ENCODE results near the gene AKR1C8.
"Not testable (repeated sequence)": the region's sequence is repeated elsewhere in the genome, so short reads cannot be mapped to it uniquely, and the experiment has no call there.

The AKR1C8 gene

GRCh38 chr10:5184987-5185775, at the start of gene AKR1C8:
TSS of gene AKR1C8 (minus strand) at chr10:5185150. CDS start at chr10:5185104, 46 bp downstream.
- Histone ChIP-seq H3K4me3 (ENCODE audit: low read length) (no peak within 1 kb of the TSS), H3K9me3 (ENCODE audit: control insufficient read depth, low read length) (no peaks in the 10 kb centered on the region), H3K4me1 (ENCODE audit: control insufficient read depth, insufficient read depth, low read length) (no peaks in the 10 kb centered on the region), H3K9ac (ENCODE audit: low read length) (no peak within 1 kb of the TSS), H3K36me3 (ENCODE audit: control insufficient read depth, insufficient read depth, low read length) (no peaks in the 10 kb centered on the region), H3K27me3 (ENCODE audit: control insufficient read depth, insufficient read depth, low read length) (no peaks in the 10 kb centered on the region)

DNA sequence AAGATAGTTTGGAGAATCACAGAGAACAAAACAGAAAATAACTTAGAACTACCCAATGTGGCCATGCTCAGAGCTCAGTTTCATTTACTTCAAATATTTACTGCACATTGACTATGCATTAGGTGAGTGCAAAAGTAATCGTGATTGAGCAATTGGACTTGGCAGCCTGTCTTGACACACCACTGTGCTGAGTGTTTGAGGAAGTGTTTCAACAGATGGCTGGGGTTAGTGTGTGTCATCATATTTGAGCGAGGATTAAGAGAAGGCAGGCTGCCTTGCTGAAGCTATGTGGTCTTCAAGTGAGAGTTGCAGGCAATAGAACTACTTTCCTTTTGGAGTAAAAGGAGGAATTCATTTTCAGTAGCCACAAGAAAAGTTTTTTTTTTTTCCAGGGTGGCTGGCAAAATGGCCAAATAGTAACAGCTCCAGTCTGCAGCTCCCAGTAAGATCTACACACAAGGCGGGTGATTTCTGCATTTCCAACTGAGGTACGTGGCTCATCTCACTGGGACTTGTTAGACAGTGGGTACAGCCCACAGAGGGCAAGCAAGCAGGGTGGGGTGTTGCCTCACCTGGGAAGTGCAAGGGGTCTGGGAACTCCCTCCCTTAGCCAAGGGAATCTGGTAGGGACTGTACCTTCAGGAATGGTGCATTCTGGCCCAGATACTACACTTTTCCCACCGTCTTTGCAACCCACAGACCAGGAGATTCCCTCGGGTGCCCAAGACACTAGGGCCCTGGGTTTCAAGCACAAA, 49.3 kb upstream of the AKR1C8 start:
- peaks cover 6% of the 10 kb centered on the region for H3K4me1 ChIP-seq (ENCODE audit: control insufficient read depth, insufficient read depth, low read length)

GRCh38 chr10:5233324-5233723, 48.4 kb upstream of the AKR1C8 start:
- Histone ChIP-seq H3K36me3 (ENCODE audit: control insufficient read depth, insufficient read depth, low read length) (no peaks in the 10 kb centered on the region), H3K9me3 (ENCODE audit: control insufficient read depth, low read length) (no peaks in the 10 kb centered on the region), H3K4me3 (ENCODE audit: low read length) (no peak overlapping the region), H3K9ac (ENCODE audit: low read length) (no peak overlapping the region), H3K4me1 (ENCODE audit: control insufficient read depth, insufficient read depth, low read length) (peaks cover 6% of the 10 kb centered on the region), H3K27me3 (ENCODE audit: control insufficient read depth, insufficient read depth, low read length) (no peaks in the 10 kb centered on the region)

More for the DNA sequence above, 49.3 kb upstream of the AKR1C8 start:
- Histone ChIP-seq H3K36me3 (ENCODE audit: control insufficient read depth, insufficient read depth, low read length) (no peaks in the 10 kb centered on the region), H3K4me3 (ENCODE audit: low read length) (no peak overlapping the region), H3K27me3 (ENCODE audit: control insufficient read depth, insufficient read depth, low read length) (no peaks in the 10 kb centered on the region), H3K9me3 (ENCODE audit: control insufficient read depth, low read length) (no peaks in the 10 kb centered on the region), H3K9ac (ENCODE audit: low read length) (no peak overlapping the region)

DNA sequence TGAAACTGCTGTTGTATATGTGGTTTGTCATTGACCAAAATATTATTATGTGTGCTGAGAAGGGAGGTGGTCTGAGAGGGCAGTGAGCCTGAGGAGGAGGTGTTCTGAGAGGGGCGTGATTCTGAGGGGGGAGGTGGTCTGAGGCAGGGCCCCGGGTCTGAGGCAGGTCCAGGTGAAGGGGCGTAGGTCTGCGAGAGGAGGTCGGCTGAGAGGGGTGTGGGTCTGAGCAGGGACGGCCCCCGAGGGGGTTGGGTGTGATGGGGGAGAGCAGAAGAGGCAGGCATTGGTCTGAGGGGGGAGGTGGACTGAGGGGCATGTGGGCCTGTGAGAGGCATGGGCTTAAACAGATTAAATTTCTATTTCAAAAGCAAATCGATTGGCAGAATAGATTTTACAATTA, 44.1 kb upstream of the AKR1C8 start:
- Histone ChIP-seq H3K27me3 (ENCODE audit: control insufficient read depth, insufficient read depth, low read length) (no peaks in the 10 kb centered on the region), H3K4me3 (ENCODE audit: low read length) (no peak overlapping the region), H3K9me3 (ENCODE audit: control insufficient read depth, low read length) (no peaks in the 10 kb centered on the region), H3K4me1 (ENCODE audit: control insufficient read depth, insufficient read depth, low read length) (no peaks in the 10 kb centered on the region), H3K9ac (ENCODE audit: low read length) (no peak overlapping the region), H3K36me3 (ENCODE audit: control insufficient read depth, insufficient read depth, low read length) (no peaks in the 10 kb centered on the region)

GRCh38 chr10:5222942-5223341, 38.0 kb upstream of the AKR1C8 start:
- H3K4me3 ChIP-seq (ENCODE audit: low read length); H3K9me3 ChIP-seq (ENCODE audit: control insufficient read depth, low read length); H3K27me3 ChIP-seq (ENCODE audit: control insufficient read depth, insufficient read depth, low read length); H3K4me1 ChIP-seq (ENCODE audit: control insufficient read depth, insufficient read depth, low read length); H3K36me3 ChIP-seq (ENCODE audit: control insufficient read depth, insufficient read depth, low read length); H3K9ac ChIP-seq (ENCODE audit: low read length): not testable (repeated sequence)

DNA sequence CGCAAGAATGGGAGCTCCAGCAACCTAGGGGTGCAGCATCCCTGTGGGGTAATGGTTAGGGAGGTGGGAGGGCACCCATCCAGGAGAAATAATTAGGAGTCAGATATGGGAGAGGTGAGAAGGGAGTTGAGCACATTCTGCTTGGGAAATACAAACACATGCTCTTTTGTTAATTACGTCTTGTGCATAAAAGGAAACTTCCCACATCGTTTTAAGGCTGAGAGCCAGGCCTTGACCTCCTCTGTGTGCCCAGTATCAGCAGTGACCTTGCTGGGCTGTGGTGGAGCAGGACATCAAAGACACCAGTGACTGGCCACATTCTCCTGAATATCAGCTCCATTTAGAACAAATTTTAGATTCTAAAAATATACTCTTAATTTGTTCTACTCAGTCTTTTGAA, 34.3 kb upstream of the AKR1C8 start:
- Histone ChIP-seq H3K9ac (ENCODE audit: low read length) (no peak overlapping the region), H3K27me3 (ENCODE audit: control insufficient read depth, insufficient read depth, low read length) (no peaks in the 10 kb centered on the region), H3K4me1 (ENCODE audit: control insufficient read depth, insufficient read depth, low read length) (peaks cover 5% of the 10 kb centered on the region), H3K36me3 (ENCODE audit: control insufficient read depth, insufficient read depth, low read length) (no peaks in the 10 kb centered on the region), H3K9me3 (ENCODE audit: control insufficient read depth, low read length) (no peaks in the 10 kb centered on the region), H3K4me3 (ENCODE audit: low read length) (no peak overlapping the region)

DNA sequence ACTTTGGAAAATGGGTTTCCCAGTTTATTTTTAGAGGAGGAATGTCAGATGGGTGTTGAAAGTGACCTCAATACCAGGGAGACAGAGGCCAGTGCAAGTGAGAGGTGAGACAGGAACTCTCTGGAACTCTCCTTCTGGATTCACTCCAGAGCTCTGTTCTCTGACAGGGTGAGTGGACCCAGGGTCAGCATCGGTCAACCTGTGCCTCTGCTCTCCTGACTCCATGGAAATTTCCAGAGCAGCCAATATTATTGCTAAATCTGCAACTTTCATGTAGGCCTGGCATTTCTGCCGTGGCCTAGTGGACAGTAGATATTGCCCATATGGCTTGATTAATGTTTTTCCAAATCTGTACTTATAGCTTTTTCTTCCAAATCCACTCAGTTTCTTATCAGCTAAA, 31.9 kb upstream of the AKR1C8 start:
- Histone ChIP-seq H3K36me3 (ENCODE audit: control insufficient read depth, insufficient read depth, low read length) (no peaks in the 10 kb centered on the region), H3K27me3 (ENCODE audit: control insufficient read depth, insufficient read depth, low read length) (no peaks in the 10 kb centered on the region), H3K9ac (ENCODE audit: low read length) (no peak overlapping the region), H3K9me3 (ENCODE audit: control insufficient read depth, low read length) (no peaks in the 10 kb centered on the region), H3K4me3 (ENCODE audit: low read length) (no peak overlapping the region), H3K4me1 (ENCODE audit: control insufficient read depth, insufficient read depth, low read length) (peaks cover 5% of the 10 kb centered on the region)

GRCh38 chr10:5211696-5212536, 27.0 kb upstream of the AKR1C8 start:
- Histone ChIP-seq H3K9ac (ENCODE audit: low read length) (no peak overlapping the region), H3K9me3 (ENCODE audit: control insufficient read depth, low read length) (no peaks in the 10 kb centered on the region), H3K4me1 (ENCODE audit: control insufficient read depth, insufficient read depth, low read length) (no peaks in the 10 kb centered on the region), H3K36me3 (ENCODE audit: control insufficient read depth, insufficient read depth, low read length) (no peaks in the 10 kb centered on the region), H3K27me3 (ENCODE audit: control insufficient read depth, insufficient read depth, low read length) (no peaks in the 10 kb centered on the region), H3K4me3 (ENCODE audit: low read length) (no peak overlapping the region)

DNA sequence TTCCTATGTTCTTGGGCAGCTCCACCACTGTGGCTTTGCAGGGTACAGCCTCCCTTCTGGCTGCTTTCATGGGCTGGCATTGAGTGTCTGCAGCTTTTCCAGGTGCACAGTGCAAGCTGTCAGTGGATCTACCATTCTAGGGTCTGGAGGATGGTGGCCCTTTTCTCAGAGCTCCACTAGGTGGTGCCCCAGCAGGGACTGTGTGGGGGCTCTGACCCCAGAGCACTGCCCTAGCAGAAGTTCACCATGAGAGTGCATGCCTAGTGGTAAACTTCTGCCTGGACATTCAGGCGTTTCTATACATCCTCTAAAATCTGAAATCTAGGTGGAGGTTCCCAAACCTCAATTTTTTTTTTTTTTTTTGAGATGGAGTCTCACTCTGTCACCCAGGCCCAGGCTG, 25.3 kb upstream of the AKR1C8 start:
- H3K4me1 ChIP-seq (ENCODE audit: control insufficient read depth, insufficient read depth, low read length); H3K9ac ChIP-seq (ENCODE audit: low read length); H3K4me3 ChIP-seq (ENCODE audit: low read length); H3K27me3 ChIP-seq (ENCODE audit: control insufficient read depth, insufficient read depth, low read length); H3K9me3 ChIP-seq (ENCODE audit: control insufficient read depth, low read length); H3K36me3 ChIP-seq (ENCODE audit: control insufficient read depth, insufficient read depth, low read length): not testable (repeated sequence)

DNA sequence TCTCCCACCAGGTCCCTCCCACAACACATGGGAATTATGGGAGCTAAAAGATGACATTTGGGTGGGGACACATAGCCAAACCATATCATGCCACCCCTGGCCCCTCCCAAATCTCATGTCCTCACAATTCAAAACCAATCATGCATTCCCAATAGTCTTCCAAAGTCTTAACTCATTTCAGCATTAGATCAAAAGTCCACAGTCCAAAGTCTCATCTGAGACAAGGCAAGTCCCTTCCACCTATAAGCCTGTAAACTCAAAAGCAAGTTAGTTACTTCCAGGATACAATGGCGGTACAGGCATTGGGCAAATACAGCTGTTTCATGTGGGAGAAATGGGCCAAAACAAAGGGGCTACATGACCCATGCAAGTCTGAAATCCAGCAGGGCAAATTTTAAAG, 24.8 kb upstream of the AKR1C8 start:
- not testable (repeated sequence) for H3K4me3 ChIP-seq (ENCODE audit: low read length); H3K36me3 ChIP-seq (ENCODE audit: control insufficient read depth, insufficient read depth, low read length); H3K9ac ChIP-seq (ENCODE audit: low read length); H3K9me3 ChIP-seq (ENCODE audit: control insufficient read depth, low read length); H3K27me3 ChIP-seq (ENCODE audit: control insufficient read depth, insufficient read depth, low read length); H3K4me1 ChIP-seq (ENCODE audit: control insufficient read depth, insufficient read depth, low read length)

DNA sequence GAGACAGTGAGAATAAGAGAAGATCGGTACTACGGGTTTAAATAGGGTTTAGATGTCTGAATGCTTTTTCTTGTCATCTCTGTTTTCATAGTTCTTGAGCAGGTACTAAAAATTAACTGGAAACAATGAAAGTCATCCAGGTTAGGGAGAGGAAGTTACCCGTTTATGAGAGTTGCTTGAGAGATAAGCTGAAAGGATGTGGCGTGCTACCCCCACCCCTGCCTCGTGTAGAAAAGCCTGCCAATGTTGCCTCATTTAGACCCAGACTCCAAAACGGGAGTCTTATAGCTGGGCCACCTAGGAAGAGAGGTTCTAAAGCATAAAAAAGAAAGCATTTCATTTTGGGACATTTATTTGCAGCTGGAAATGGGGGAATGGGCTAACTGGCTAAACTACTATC, 21.8 kb upstream of the AKR1C8 start:
- H3K9ac ChIP-seq (ENCODE audit: low read length): no peak overlapping the region
- no peaks in the 10 kb centered on the region for H3K4me1 ChIP-seq (ENCODE audit: control insufficient read depth, insufficient read depth, low read length)
- no peaks in the 10 kb centered on the region for H3K9me3 ChIP-seq (ENCODE audit: control insufficient read depth, low read length)
- no peaks in the 10 kb centered on the region for H3K27me3 ChIP-seq (ENCODE audit: control insufficient read depth, insufficient read depth, low read length)
- no peak overlapping the region for H3K4me3 ChIP-seq (ENCODE audit: low read length)
- no peaks in the 10 kb centered on the region for H3K36me3 ChIP-seq (ENCODE audit: control insufficient read depth, insufficient read depth, low read length)

DNA sequence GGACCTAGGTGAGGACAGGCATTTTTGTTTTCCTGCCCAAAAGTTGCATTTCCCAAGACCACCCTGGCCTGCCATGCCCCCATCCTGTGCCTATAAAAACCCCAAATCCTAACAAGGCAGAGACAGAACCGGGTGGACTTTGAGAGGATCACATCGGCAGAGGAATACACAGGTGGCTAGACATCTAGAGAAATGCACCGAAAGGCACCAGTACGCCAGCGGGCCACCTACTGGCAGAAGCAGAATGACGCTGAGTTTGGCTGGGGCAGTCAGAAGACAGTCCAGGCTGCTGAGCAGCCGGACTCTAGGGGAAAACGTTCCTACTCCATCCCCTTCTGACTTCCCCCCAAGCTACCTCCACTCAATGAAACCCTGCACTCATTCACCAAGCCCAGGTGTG, 14.4 kb upstream of the AKR1C8 start:
- Histone ChIP-seq H3K9ac (ENCODE audit: low read length) (no peak overlapping the region), H3K27me3 (ENCODE audit: control insufficient read depth, insufficient read depth, low read length) (no peaks in the 10 kb centered on the region), H3K9me3 (ENCODE audit: control insufficient read depth, low read length) (no peaks in the 10 kb centered on the region), H3K4me1 (ENCODE audit: control insufficient read depth, insufficient read depth, low read length) (peaks cover 22% of the 10 kb centered on the region), H3K4me3 (ENCODE audit: low read length) (no peak overlapping the region), H3K36me3 (ENCODE audit: control insufficient read depth, insufficient read depth, low read length) (no peaks in the 10 kb centered on the region)

Measured in mucosa of stomach (tissue), 1 donor.